ENCODE measurements around the gene HDAC5.

Gene HDAC5

GRCh38 chr17:44077595-44077909, 45.9 kb downstream of the HDAC5 start:
- no peaks in the 10 kb centered on the region for H3K27me3 ChIP-seq (ENCODE audit: control insufficient read depth in 1 of 2, insufficient read depth in 2 of 2, low read length in 2 of 2)
- H3K9ac ChIP-seq (ENCODE audit: low read depth in 1 of 2, low read length in 2 of 2), result no peak overlapping the region
- H3K36me3 ChIP-seq (ENCODE audit: control insufficient read depth in 1 of 2, insufficient read depth in 2 of 2, low read length in 2 of 2), result peaks cover 29 to 70% of the 10 kb centered on the region in 2 donors
- H3K9me3 ChIP-seq (ENCODE audit: control insufficient read depth in 1 of 2, low read length in 2 of 2), result no peaks in the 10 kb centered on the region
- no peak overlapping the region for H3K4me3 ChIP-seq (ENCODE audit: low read depth in 1 of 2, low read length in 2 of 2)
- H3K27ac ChIP-seq (ENCODE audit: low read depth, low read length), result no peak overlapping the region
- H3K4me1 ChIP-seq (ENCODE audit: control insufficient read depth in 1 of 2, insufficient read depth in 2 of 2, low read length in 2 of 2), result no peaks in the 10 kb centered on the region

- no peaks in the 10 kb centered on the region for H3K9me3 ChIP-seq (ENCODE audit: control insufficient read depth in 1 of 2, low read length in 2 of 2)
- no peaks in the 10 kb centered on the region for H3K27me3 ChIP-seq (ENCODE audit: control insufficient read depth in 1 of 2, insufficient read depth in 2 of 2, low read length in 2 of 2)
- no peak overlapping the region for H3K9ac ChIP-seq (ENCODE audit: low read depth in 1 of 2, low read length in 2 of 2)
- no peak overlapping the region for H3K27ac ChIP-seq (ENCODE audit: low read depth, low read length)
- H3K36me3 ChIP-seq (ENCODE audit: control insufficient read depth in 1 of 2, insufficient read depth in 2 of 2, low read length in 2 of 2), result peaks cover 29 to 64% of the 10 kb centered on the region in 2 donors
- peaks cover under 1 to 2% of the 10 kb centered on the region in 2 donors for H3K4me1 ChIP-seq (ENCODE audit: control insufficient read depth in 1 of 2, insufficient read depth in 2 of 2, low read length in 2 of 2)
- no peak overlapping the region for H3K4me3 ChIP-seq (ENCODE audit: low read depth in 1 of 2, low read length in 2 of 2)
These were observed 46.5 kb downstream of the HDAC5 start for GRCh38 chr17:44076716-44077594.

- H3K9me3 ChIP-seq (ENCODE audit: control insufficient read depth in 1 of 2, low read length in 2 of 2), result no peaks in the 10 kb centered on the region
- no peak overlapping the region for H3K27ac ChIP-seq (ENCODE audit: low read depth, low read length)
- H3K4me1 ChIP-seq (ENCODE audit: control insufficient read depth in 1 of 2, insufficient read depth in 2 of 2, low read length in 2 of 2), result peaks cover 11 to 12% of the 10 kb centered on the region in 2 donors
- no peaks in the 10 kb centered on the region for H3K27me3 ChIP-seq (ENCODE audit: control insufficient read depth in 1 of 2, insufficient read depth in 2 of 2, low read length in 2 of 2)
- peaks cover 29 to 58% of the 10 kb centered on the region in 2 donors for H3K36me3 ChIP-seq (ENCODE audit: control insufficient read depth in 1 of 2, insufficient read depth in 2 of 2, low read length in 2 of 2)
- no peak overlapping the region for H3K9ac ChIP-seq (ENCODE audit: low read depth in 1 of 2, low read length in 2 of 2)
- no peak overlapping the region for H3K4me3 ChIP-seq (ENCODE audit: low read depth in 1 of 2, low read length in 2 of 2)
These were observed 47.7 kb downstream of the HDAC5 start for GRCh38 chr17:44075598-44076293.

GRCh38 chr17:44074911-44075285, 48.5 kb downstream of the HDAC5 start:
- H3K9ac ChIP-seq (ENCODE audit: low read depth in 1 of 2, low read length in 2 of 2), result no peak overlapping the region
- peaks cover 29 to 50% of the 10 kb centered on the region in 2 donors for H3K36me3 ChIP-seq (ENCODE audit: control insufficient read depth in 1 of 2, insufficient read depth in 2 of 2, low read length in 2 of 2)
- peaks cover 11 to 17% of the 10 kb centered on the region in 2 donors for H3K4me1 ChIP-seq (ENCODE audit: control insufficient read depth in 1 of 2, insufficient read depth in 2 of 2, low read length in 2 of 2)
- H3K27ac ChIP-seq (ENCODE audit: low read depth, low read length), result no peak overlapping the region
- no peak overlapping the region for H3K4me3 ChIP-seq (ENCODE audit: low read depth in 1 of 2, low read length in 2 of 2)
- H3K27me3 ChIP-seq (ENCODE audit: control insufficient read depth in 1 of 2, insufficient read depth in 2 of 2, low read length in 2 of 2), result no peaks in the 10 kb centered on the region
- no peaks in the 10 kb centered on the region for H3K9me3 ChIP-seq (ENCODE audit: control insufficient read depth in 1 of 2, low read length in 2 of 2)

- peaks cover 11 to 19% of the 10 kb centered on the region in 2 donors for H3K4me1 ChIP-seq (ENCODE audit: control insufficient read depth in 1 of 2, insufficient read depth in 2 of 2, low read length in 2 of 2)
- no peak overlapping the region for H3K27ac ChIP-seq (ENCODE audit: low read depth, low read length)
- H3K4me3 ChIP-seq (ENCODE audit: low read depth in 1 of 2, low read length in 2 of 2), result no peak overlapping the region
- no peak overlapping the region for H3K9ac ChIP-seq (ENCODE audit: low read depth in 1 of 2, low read length in 2 of 2)
- H3K27me3 ChIP-seq (ENCODE audit: control insufficient read depth in 1 of 2, insufficient read depth in 2 of 2, low read length in 2 of 2), result no peaks in the 10 kb centered on the region
- H3K36me3 ChIP-seq (ENCODE audit: control insufficient read depth in 1 of 2, insufficient read depth in 2 of 2, low read length in 2 of 2), result peaks cover 29 to 47% of the 10 kb centered on the region in 2 donors
- no peaks in the 10 kb centered on the region for H3K9me3 ChIP-seq (ENCODE audit: control insufficient read depth in 1 of 2, low read length in 2 of 2)
These were observed 49.1 kb downstream of the HDAC5 start for GRCh38 chr17:44074231-44074910.

- Histone ChIP-seq H3K4me3 (ENCODE audit: low read depth in 1 of 2, low read length in 2 of 2) (peak overlapping the region; percentile 88 to 96), H3K4me1 (ENCODE audit: control insufficient read depth in 1 of 2, insufficient read depth in 2 of 2, low read length in 2 of 2) (peaks cover 21 to 31% of the 10 kb centered on the region in 2 donors), H3K27ac (ENCODE audit: low read depth, low read length) (no peak overlapping the region), H3K36me3 (ENCODE audit: control insufficient read depth in 1 of 2, insufficient read depth in 2 of 2, low read length in 2 of 2) (peaks cover 19 to 26% of the 10 kb centered on the region in 2 donors), H3K9me3 (ENCODE audit: control insufficient read depth in 1 of 2, low read length in 2 of 2) (no peaks in the 10 kb centered on the region), H3K27me3 (ENCODE audit: control insufficient read depth in 1 of 2, insufficient read depth in 2 of 2, low read length in 2 of 2) (no peaks in the 10 kb centered on the region), H3K9ac (ENCODE audit: low read depth in 1 of 2, low read length in 2 of 2) (peak overlapping the region; percentile 26 to 76)
These were observed 51.7 kb downstream of the HDAC5 start for GRCh38 chr17:44071772-44072171.

- Histone ChIP-seq H3K4me3 (ENCODE audit: low read depth in 1 of 2, low read length in 2 of 2) (peak overlapping the region; percentile 88 to 96), H3K27me3 (ENCODE audit: control insufficient read depth in 1 of 2, insufficient read depth in 2 of 2, low read length in 2 of 2) (no peaks in the 10 kb centered on the region), H3K36me3 (ENCODE audit: control insufficient read depth in 1 of 2, insufficient read depth in 2 of 2, low read length in 2 of 2) (peaks cover 14 to 20% of the 10 kb centered on the region in 2 donors), H3K9ac (ENCODE audit: low read depth in 1 of 2, low read length in 2 of 2) (peak overlapping the region; percentile 76 to 84), H3K4me1 (ENCODE audit: control insufficient read depth in 1 of 2, insufficient read depth in 2 of 2, low read length in 2 of 2) (peaks cover 21 to 32% of the 10 kb centered on the region in 2 donors), H3K27ac (ENCODE audit: low read depth, low read length) (peak overlapping the region; percentile 87), H3K9me3 (ENCODE audit: control insufficient read depth in 1 of 2, low read length in 2 of 2) (no peaks in the 10 kb centered on the region)
These were observed 52.3 kb downstream of the HDAC5 start for GRCh38 chr17:44071198-44071520.

GRCh38 chr17:44070455-44071197, 52.8 kb downstream of the HDAC5 start, which contains the start of gene G6PC3:
TSS of gene G6PC3 (plus strand) at chr17:44070735. CDS start at chr17:44070966, 231 bp downstream.
- Histone ChIP-seq H3K4me1 (ENCODE audit: control insufficient read depth in 1 of 2, insufficient read depth in 2 of 2, low read length in 2 of 2) (peaks cover 21 to 34% of the 10 kb centered on the region in 2 donors), H3K27ac (ENCODE audit: low read depth, low read length) (peak within 1 kb of the TSS; percentile 87)

GRCh38 chr17:44069974-44070454, 53.4 kb downstream of the HDAC5 start:
- Histone ChIP-seq H3K36me3 (ENCODE audit: control insufficient read depth in 1 of 2, insufficient read depth in 2 of 2, low read length in 2 of 2) (peaks cover 7 to 8% of the 10 kb centered on the region in 2 donors), H3K9ac (ENCODE audit: low read depth in 1 of 2, low read length in 2 of 2) (peak overlapping the region; percentile 70 to 76), H3K9me3 (ENCODE audit: control insufficient read depth in 1 of 2, low read length in 2 of 2) (no peaks in the 10 kb centered on the region), H3K4me1 (ENCODE audit: control insufficient read depth in 1 of 2, insufficient read depth in 2 of 2, low read length in 2 of 2) (peaks cover 21 to 36% of the 10 kb centered on the region in 2 donors), H3K27me3 (ENCODE audit: control insufficient read depth in 1 of 2, insufficient read depth in 2 of 2, low read length in 2 of 2) (no peaks in the 10 kb centered on the region), H3K27ac (ENCODE audit: low read depth, low read length) (no peak overlapping the region), H3K4me3 (ENCODE audit: low read depth in 1 of 2, low read length in 2 of 2) (peak overlapping the region; percentile 88 to 96)

More at GRCh38 chr17:44070455-44071197, 52.8 kb downstream of the HDAC5 start, which contains the start of gene G6PC3:
- peak within 1 kb of the TSS; percentile 76 to 84 for H3K9ac ChIP-seq (ENCODE audit: low read depth in 1 of 2, low read length in 2 of 2)
- H3K4me3 ChIP-seq (ENCODE audit: low read depth in 1 of 2, low read length in 2 of 2), result peak within 1 kb of the TSS; percentile 88 to 96
- H3K36me3 ChIP-seq (ENCODE audit: control insufficient read depth in 1 of 2, insufficient read depth in 2 of 2, low read length in 2 of 2), result peaks cover 13 to 15% of the 10 kb centered on the region in 2 donors
- no peaks in the 10 kb centered on the region for H3K9me3 ChIP-seq (ENCODE audit: control insufficient read depth in 1 of 2, low read length in 2 of 2)
- no peaks in the 10 kb centered on the region for H3K27me3 ChIP-seq (ENCODE audit: control insufficient read depth in 1 of 2, insufficient read depth in 2 of 2, low read length in 2 of 2)

Data from duodenal mucosa (tissue), 2 donors.